Naive thymus-derived CD8-positive, alpha-beta T cell (primary cell): Measurements from ENCODE around the gene PCMT1. TPM values are rescaled to one million over a fixed set of nuclear protein-coding genes. Genes with fewer than 3 reads are reported as not detected.
A peak's percentile ranks its signal among the peaks of the same experiment; 100 is the strongest.
"Not testable (repeated sequence)": the region's sequence is repeated elsewhere in the genome, so short reads cannot be mapped to it uniquely, and the experiment has no call there.

ENCODE experiments used
- ATAC-seq, 2 donors: fragments of 150-1000 bp; cut with Tn5 transposase in 1 of 2; sonication (Bioruptor Pico), chemical (Tn5 transposase) in 1 of 2; 1 replicate in 1 of 2; 2 replicates in 1 of 2; pipeline ENCODE4 v1.10.0; 2021; ENCODE audit warnings: mild to moderate bottlenecking in 2 of 2, moderate library complexity in 2 of 2
- POLR2A ChIA-PET: fragments of 350-600 bp; sonication (Branson Sonifier 250); formaldehyde crosslinking; loops from one replicate; lab custom pipeline; 2021; ENCODE audit warnings: antibody characterized with exemption; lab: Charles Lee
- DNase-seq, 10 donors: peaks; one replicate each; pipeline versions ENCODE4 v3.0.0 to v3.0.0-alpha.2; 2020 to 2022
- H3K27ac Mint-ChIP-seq, 10 donors: one replicate each; pipeline ENCODE4 v1.8.0; 2020 to 2022; ENCODE audit warnings: mild to moderate bottlenecking in 10 of 10, mixed read lengths in 10 of 10, moderate library complexity in 4 of 10, inconsistent platforms in 1 of 10
- H3K27me3 Mint-ChIP-seq, 5 donors: one replicate each; pipeline ENCODE4 v1.8.0; 2021 to 2022; ENCODE audit warnings: mixed read lengths in 5 of 5
- H3K36me3 Mint-ChIP-seq, 3 donors: one replicate each; pipeline ENCODE4 v1.8.0; 2020 to 2022; ENCODE audit warnings: mixed read lengths in 3 of 3, mild to moderate bottlenecking in 2 of 3, inconsistent platforms in 1 of 3
- H3K4me1 Mint-ChIP-seq, 4 donors: one replicate each; pipeline ENCODE4 v1.8.0; 2021 to 2022; ENCODE audit warnings: mixed read lengths in 4 of 4
- H3K4me3 Mint-ChIP-seq, 10 donors: one replicate each; pipeline ENCODE4 v1.8.0; 2020 to 2022; ENCODE audit warnings: mild to moderate bottlenecking in 10 of 10, mixed read lengths in 10 of 10, moderate library complexity in 6 of 10, inconsistent platforms in 1 of 10
- H3K9me3 Mint-ChIP-seq, 9 donors: one replicate each; pipeline ENCODE4 v1.8.0; 2020 to 2022; ENCODE audit warnings: mixed read lengths in 9 of 9, mild to moderate bottlenecking in 3 of 9, inconsistent platforms in 1 of 9, moderate library complexity in 1 of 9
- polyA plus RNA-seq, 3 donors: library from polyadenylated mRNA; unstranded; fragments of 300-500 nt; fragmentation: Illumina TruSeq; gene quantifications; one replicate each; pipeline ENCODE4 v1.2.3, GENCODE V29; 2021
- total RNA-seq, 8 experiments: library from RNA in 2 of 8; stranded (reverse) in 2 of 8; gene quantifications; one replicate each; pipeline ENCODE4 v1.2.3 and lab custom pipeline; 2021 to 2026

The PCMT1 gene
- total and polyA plus RNA-seq, 5 experiments from 2014 or later = 53.4 to 148 (median 141) TPM

DNA sequence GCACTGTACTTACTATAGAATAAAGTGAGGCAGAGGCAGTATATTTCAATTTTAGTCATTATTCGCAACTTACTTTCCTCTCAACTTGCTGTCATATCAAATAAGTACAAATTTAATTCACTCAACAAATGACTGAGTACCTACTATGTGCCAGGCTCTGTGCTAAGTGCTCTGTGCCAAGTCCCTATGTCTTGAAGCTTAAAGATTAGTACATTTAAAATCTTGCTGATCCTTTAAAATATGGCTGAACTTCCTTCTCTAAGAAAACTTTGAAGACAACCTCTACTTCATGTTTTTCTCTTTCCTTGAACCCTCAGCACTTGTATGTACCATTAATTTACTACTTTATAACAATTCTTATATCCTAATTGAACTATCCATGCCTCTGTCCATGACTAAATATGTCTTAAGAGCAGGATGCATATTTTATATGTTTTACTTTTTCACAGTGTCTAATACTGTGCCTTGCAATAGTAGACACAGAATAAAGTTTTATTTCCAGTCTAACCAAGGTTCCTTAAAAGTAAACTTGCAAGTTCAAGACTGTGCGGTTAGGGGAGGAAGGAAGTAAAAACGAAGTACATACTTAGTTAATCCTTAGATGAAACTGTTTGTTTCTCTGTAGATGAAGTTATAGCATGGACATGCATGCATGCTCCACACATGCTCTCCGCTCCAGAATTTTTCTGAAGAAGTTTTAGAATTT is 21.6 kb upstream of the PCMT1 start:
- H3K27me3 Mint-ChIP-seq = no peaks in the 10 kb centered on the region
- peak; percentile 37 to 67 for ATAC-seq
- peak overlapping the region in 9 of 10 donors; percentile 76 to 93 (median 89) for H3K27ac Mint-ChIP-seq
- peak in 1 of 10 donors; percentile 16 for DNase-seq
- H3K9me3 Mint-ChIP-seq = no peaks in the 10 kb centered on the region
- H3K36me3 Mint-ChIP-seq = peaks cover 4 to 79% (median 9%) of the 10 kb centered on the region in 3 donors
- H3K4me1 Mint-ChIP-seq = peaks cover 8 to 29% (median 22%) of the 10 kb centered on the region in 4 donors
- POLR2A ChIA-PET = interaction anchor here (1.7 kb wide), 1 partner anchor 10 kb away, joined by 7 read pairs; the partner anchor contains the start of gene LATS1
- peak overlapping the region in 9 of 10 donors; percentile 29 to 82 (median 56) for H3K4me3 Mint-ChIP-seq

DNA sequence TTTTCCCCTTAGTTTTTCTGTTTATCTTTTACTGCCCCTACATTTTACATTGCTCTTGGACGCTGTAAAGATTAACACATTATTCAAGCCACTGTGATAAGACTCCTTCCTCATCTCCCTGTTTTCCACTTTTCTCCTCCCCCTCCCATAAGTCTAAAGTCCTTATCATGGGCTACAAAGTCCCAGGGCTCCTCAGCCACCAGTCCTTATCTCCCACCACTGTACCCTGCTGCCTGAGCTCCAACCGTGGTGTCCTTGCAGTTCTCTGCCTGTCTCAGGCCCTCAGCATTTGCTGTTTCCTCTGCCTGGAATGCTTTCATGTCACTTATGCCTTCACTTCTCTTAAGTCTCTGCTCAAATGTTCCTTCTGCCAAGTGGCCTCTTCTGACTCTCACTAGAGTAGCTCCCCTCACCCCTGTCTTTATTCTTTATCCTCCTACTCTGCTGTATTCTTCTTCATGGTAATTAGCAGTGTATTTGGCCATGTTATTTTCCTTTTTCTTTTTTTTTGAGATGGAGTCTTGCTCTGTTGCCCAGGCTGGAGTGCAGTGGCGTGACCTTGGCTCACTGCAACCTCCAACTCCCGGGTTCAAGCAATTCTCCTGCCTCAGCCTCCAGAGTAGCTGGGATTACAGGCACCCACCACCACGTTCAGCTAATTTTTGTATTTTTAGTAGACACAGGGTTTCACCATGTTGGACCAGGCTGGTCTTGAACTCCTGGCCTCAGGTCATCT is 20.9 kb upstream of the PCMT1 start:
- Mint-ChIP-seq H3K27me3 (no peaks in the 10 kb centered on the region), H3K4me3 (peak overlapping the region in 9 of 10 donors; percentile 29 to 82 (median 56))
- ATAC-seq = no peak

DNA sequence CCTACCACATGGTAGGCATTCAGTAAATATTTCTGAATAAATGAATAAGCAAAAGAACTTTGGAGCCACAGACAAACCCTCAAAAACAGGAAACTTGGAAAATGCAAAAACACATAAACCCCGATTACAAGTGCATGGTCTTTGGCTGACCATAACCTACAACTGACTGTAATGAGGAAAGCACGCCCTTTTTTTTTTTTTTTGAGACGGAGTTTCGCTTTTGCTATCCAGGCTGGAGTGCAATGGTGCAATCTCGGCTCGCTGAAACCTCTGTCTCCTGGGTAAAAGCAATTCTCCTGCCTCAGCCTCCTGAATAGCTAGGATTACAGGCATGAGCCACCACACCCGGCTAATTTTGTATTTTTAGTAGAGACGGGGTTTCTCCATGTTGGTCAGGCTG is 19.7 kb upstream of the PCMT1 start:
- Mint-ChIP-seq H3K4me1 (peaks cover 6 to 23% (median 18%) of the 10 kb centered on the region in 4 donors), H3K9me3 (no peaks in the 10 kb centered on the region), H3K27ac (peak overlapping the region in 2 of 10 donors; percentile 24 to 56), H3K27me3 (no peaks in the 10 kb centered on the region), H3K36me3 (peaks cover 0 to 84% (median 12%) of the 10 kb centered on the region in 3 donors), H3K4me3 (no peak overlapping the region)
- POLR2A ChIA-PET = no interaction called here
- DNase-seq (no peak), ATAC-seq (no peak)

More for the DNA sequence above, 20.9 kb upstream of the PCMT1 start:
- Mint-ChIP-seq H3K27ac (peak overlapping the region; percentile 76 to 93 (median 88)), H3K36me3 (peaks cover 4 to 82% (median 12%) of the 10 kb centered on the region in 3 donors), H3K4me1 (peaks cover 8 to 28% (median 21%) of the 10 kb centered on the region in 4 donors), H3K9me3 (no peaks in the 10 kb centered on the region)
- DNase-seq = no peak
- POLR2A ChIA-PET = interaction anchor here (0.6 to 1.7 kb wide), 2 partner anchors 11 to 17 kb away, joined by 3 to 7 read pairs; partner anchors contain the start of gene LATS1

DNA sequence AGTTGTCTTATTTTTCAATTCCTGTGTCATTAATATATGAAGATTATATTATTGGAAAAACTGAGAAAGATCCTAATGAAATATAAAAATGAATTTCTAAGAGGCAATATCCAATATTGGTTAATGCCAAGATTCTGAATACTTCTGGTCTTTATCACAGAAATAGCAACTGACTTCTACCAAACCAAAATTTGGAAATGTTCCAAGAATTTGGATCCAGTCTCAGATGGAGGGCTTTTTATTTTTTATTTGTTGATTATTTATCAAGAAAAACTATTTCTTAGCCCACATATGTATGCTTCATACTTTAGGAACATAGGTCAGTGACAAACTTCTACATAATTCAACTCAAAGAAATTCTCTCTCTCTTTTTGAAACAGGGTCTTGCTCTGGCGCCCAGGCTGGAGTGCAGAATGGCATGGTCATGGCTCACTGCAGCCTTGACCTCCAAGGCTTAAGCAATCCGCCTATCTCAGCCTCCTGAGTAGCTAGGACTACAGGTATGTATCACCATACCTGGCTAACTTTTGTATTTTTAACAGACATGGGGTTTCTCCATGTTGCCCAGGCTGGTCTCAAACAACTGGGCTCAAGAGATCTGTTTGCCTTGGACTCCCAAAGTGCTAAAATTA is 16.3 kb upstream of the PCMT1 start:
- H3K36me3 Mint-ChIP-seq = peaks cover 0 to 87% (median 15%) of the 10 kb centered on the region in 3 donors
- DNase-seq (no peak), ATAC-seq (no peak)
- peak overlapping the region in 1 of 10 donors; percentile 59 for H3K27ac Mint-ChIP-seq
- no peaks in the 10 kb centered on the region for H3K27me3 Mint-ChIP-seq
- H3K4me1 Mint-ChIP-seq = peaks cover 6 to 16% (median 11%) of the 10 kb centered on the region in 4 donors
- H3K9me3 Mint-ChIP-seq = no peaks in the 10 kb centered on the region
- H3K4me3 Mint-ChIP-seq = no peak overlapping the region
- POLR2A ChIA-PET = interaction anchor here (0.5 kb wide), 1 partner anchor 1649 kb away, joined by 4 read pairs; no protein-coding TSS in a partner anchor

DNA sequence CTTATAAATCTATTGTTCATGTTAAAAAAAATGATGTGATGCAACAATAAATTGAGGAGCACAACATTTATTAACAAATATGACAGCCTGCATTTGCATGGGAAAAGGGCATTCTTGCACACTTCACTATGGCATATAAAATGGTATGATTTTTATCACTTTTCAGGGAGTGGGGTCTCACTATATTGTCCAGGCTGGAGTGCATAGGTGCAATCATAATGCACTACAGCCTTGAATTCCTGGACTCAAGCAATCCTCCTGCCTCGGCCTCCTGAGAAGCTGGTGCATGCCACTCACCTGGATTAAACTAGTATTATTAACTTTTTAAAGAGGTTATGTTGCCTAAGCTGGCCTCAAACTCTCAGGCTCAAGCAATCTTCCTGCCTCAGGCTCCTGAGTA is 14.6 kb upstream of the PCMT1 start:
- H3K9me3 Mint-ChIP-seq = no peaks in the 10 kb centered on the region
- POLR2A ChIA-PET = interaction anchor here (1.0 kb wide), 1 partner anchor 11 kb away, joined by 3 read pairs; the partner anchor contains the start of gene NUP43
- H3K27ac Mint-ChIP-seq = peak overlapping the region in 1 of 10 donors; percentile 18
- no peak for ATAC-seq
- peaks cover 0 to 85% (median 13%) of the 10 kb centered on the region in 3 donors for H3K36me3 Mint-ChIP-seq
- H3K27me3 Mint-ChIP-seq = no peaks in the 10 kb centered on the region
- peaks cover 0 to 3% (median 1%) of the 10 kb centered on the region in 4 donors for H3K4me1 Mint-ChIP-seq
- H3K4me3 Mint-ChIP-seq = no peak overlapping the region
- DNase-seq = no peak

DNA sequence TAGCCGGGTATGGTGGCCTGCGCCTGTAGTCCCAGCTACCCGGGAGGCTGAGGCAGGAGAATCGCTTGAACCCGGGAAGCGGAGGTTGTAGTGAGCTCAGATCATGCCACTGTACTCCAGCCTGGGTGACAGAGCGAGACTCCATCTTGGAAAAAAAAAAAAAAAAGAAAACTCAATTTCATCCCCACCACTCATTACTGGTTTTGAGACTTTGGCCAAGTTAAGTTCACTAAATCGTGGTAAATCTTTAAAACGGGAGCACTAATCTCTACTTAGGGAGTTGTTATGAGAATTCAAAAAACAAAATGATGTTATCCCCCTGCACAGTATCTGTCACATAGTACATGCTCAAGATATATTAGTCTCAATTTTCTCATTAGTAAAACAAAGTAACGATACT is 4.3 kb upstream of the PCMT1 start:
- not testable (repeated sequence) for DNase-seq, H3K27me3 Mint-ChIP-seq, H3K9me3 Mint-ChIP-seq, ATAC-seq
- H3K4me1 Mint-ChIP-seq = peaks cover 10 to 35% (median 26%) of the 10 kb centered on the region in 4 donors
- peak overlapping the region; percentile 93 to 98 (median 96) for H3K4me3 Mint-ChIP-seq
- POLR2A ChIA-PET = interaction anchor here (1.2 to 7.3 kb wide), 2 partner anchors 11 to 27 kb away, joined by 3 to 66 read pairs; partner anchors contain the start of gene LATS1
- H3K27ac Mint-ChIP-seq = peak overlapping the region in 7 of 10 donors; percentile 16 to 94 (median 91)
- H3K36me3 Mint-ChIP-seq = peaks cover 0 to 36% (median 11%) of the 10 kb centered on the region in 3 donors

DNA sequence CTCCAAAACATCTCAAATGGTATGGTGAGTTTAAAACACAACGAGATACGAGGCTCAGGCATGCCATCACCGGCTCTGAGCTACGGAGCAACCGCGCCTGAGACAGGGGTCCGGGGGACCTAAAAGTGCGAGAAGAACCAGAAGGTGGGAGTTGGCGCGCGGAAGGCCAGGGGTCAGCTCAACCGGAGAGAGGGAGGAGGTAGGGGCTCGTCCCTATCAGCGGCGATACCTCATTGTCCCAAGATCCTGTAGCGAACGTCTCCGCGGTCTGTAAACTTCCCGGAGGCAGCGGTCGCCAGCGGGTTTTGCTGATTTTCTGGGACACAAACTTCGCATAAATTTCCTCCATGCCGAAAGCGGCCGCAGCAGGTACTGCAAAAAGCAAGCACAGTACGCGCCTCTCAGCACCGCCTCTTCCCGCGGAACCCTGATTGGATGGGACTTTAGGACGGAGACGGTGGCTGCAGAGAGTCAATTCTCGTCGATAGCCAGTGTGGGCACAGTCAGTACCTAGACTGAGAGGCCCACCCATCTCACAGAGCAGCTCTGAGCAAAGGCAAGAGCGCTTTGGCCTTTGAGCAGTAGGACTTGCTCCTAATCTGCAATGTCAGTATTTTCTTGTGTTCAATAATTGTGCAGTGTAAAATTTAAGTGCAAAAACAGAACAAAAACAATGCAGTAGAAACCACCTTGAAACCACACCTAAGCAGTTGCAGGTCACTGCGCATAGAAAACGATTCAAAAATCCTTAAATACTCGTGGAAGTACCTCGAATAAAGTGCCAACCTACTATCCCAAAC is 3.2 kb upstream of the PCMT1 start, which contains the start of gene NUP43:
Gene NUP43 (minus strand): TSS at position 383 of the 800 bp plus-strand sequence. CDS start 34 bp downstream, at position 349.
- ATAC-seq (peak; percentile 66 to 74), DNase-seq (peak; percentile 78 to 97 (median 91))
- POLR2A ChIA-PET = interaction anchor here (0.6 to 7.3 kb wide), 6 partner anchors 12 to 201 kb away, joined by 3 to 66 read pairs (median 4); partner anchors contain the start of gene LATS1
- Mint-ChIP-seq H3K4me3 (peak within 1 kb of the TSS; percentile 93 to 98 (median 96)), H3K9me3 (no peaks in the 10 kb centered on the region), H3K4me1 (peaks cover 10 to 43% (median 34%) of the 10 kb centered on the region in 4 donors), H3K27me3 (no peaks in the 10 kb centered on the region), H3K36me3 (peaks cover 0 to 25% (median 4%) of the 10 kb centered on the region in 3 donors), H3K27ac (peak within 1 kb of the TSS; percentile 82 to 96 (median 92))

DNA sequence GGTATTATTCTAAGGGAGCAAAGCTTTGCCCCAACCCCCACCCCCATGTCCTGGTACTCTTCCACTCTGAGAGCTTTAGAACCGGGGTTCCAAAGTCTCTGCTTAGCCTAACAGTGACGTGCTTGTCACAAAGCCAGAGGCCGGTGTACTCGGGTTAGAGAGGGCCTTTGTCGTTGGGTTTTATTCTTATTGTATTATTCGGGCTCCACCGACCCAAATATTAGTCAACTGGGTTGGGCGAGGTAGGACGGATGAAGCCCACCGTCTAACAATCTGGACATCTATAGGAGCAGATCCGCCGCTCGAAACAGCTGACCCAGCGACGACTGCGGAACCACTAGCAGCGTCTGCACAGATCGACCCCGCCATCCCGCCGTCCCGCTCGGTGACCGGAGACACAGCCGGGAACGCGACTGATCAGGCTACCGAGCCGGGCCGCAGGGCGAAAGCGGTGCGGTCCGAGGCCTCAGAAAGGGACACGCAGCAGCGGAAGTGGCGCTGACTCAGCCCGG is 403 bp upstream of the PCMT1 start:
- not testable (repeated sequence) for DNase-seq, H3K9me3 Mint-ChIP-seq, H3K27me3 Mint-ChIP-seq, ATAC-seq, H3K36me3 Mint-ChIP-seq
- Mint-ChIP-seq H3K27ac (peak overlapping the region in 9 of 10 donors; percentile 32 to 93 (median 75)), H3K4me1 (peaks cover 10 to 53% (median 41%) of the 10 kb centered on the region in 4 donors), H3K4me3 (peak overlapping the region; percentile 84 to 98 (median 86))
- POLR2A ChIA-PET = interaction anchor here (0.7 to 7.3 kb wide), 5 partner anchors 31 to 1642 kb away, joined by 3 to 66 read pairs (median 4); partner anchors contain the start of genes GINM1 and LATS1

DNA sequence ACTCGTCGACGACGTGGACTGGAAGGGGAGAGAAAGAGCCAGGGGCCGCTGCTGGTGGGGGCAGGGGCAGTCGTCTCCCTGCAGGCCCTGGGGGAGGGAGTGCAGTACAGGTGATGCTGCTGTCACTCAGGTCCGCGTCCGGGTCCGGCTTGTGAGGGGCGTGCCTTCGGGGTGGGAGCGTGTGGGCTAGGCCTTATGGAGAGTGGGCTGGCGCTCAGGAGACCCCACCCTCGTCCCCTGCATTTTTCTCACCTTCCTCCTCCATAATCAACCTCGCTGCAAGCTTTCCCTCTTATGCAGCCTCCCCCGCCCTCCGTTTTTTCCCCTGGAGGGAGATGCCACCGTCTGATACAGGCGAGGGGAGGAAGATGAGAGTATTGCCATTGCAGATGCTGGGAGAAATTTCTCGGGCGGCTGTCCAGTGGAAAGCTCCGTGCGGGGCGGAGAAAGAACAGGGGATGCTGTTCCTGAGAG is 632 bp downstream of the PCMT1 start:
- H3K27ac Mint-ChIP-seq = peak overlapping the region; percentile 60 to 93 (median 82)
- POLR2A ChIA-PET = interaction anchor here (0.6 to 7.3 kb wide), 5 partner anchors 14 to 205 kb away, joined by 3 to 66 read pairs (median 3); partner anchors contain the start of genes GINM1 and LATS1
- peak; percentile 17 to 20 for ATAC-seq
- H3K4me3 Mint-ChIP-seq = peak overlapping the region; percentile 84 to 98 (median 86)
- DNase-seq = peak in 5 of 10 donors; percentile 34 to 77 (median 37)
- H3K36me3 Mint-ChIP-seq = peaks cover 0 to 2% (median 0%) of the 10 kb centered on the region in 3 donors
- no peaks in the 10 kb centered on the region for H3K9me3 Mint-ChIP-seq
- no peaks in the 10 kb centered on the region for H3K27me3 Mint-ChIP-seq
- peaks cover 10 to 54% (median 41%) of the 10 kb centered on the region in 4 donors for H3K4me1 Mint-ChIP-seq

DNA sequence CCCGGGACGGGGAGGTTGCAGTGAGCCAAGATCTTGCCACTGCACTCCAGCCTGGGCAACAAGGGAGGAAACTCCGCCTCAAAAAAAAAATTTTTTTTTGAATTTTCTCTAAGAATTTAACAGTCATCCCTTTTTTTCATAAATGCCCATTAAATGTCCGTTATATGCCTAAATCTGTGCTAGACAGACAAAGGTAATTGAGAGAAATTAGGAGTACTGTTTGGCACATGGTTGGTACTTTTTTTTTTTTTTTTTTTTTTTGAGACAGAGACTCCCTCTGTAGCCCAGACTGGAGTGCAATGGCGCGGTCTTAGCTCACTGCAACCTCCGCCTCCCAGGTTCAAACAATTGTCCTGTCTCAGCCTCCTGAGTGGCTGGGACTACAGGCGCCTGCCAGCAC is 1.7 kb downstream of the PCMT1 start:
- DNase-seq = no peak
- H3K27ac Mint-ChIP-seq = no peak overlapping the region
- H3K4me3 Mint-ChIP-seq = peak overlapping the region in 5 of 10 donors; percentile 86 to 98 (median 90)
- no peaks in the 10 kb centered on the region for H3K27me3 Mint-ChIP-seq
- H3K4me1 Mint-ChIP-seq = peaks cover 14 to 54% (median 39%) of the 10 kb centered on the region in 4 donors
- peaks cover 0 to 5% (median 0%) of the 10 kb centered on the region in 3 donors for H3K36me3 Mint-ChIP-seq
- POLR2A ChIA-PET = interaction anchor here (0.6 to 7.3 kb wide), 4 partner anchors 20 to 268 kb away, joined by 3 to 66 read pairs (median 6); partner anchors contain the start of gene LATS1
- no peaks in the 10 kb centered on the region for H3K9me3 Mint-ChIP-seq
- ATAC-seq = no peak
